ENCODE data around the gene MLF1. TPM values are rescaled to one million over a fixed set of nuclear protein-coding genes. Genes with fewer than 3 reads are reported as not detected.
"Not testable (repeated sequence)": the region's sequence is repeated elsewhere in the genome, so short reads cannot be mapped to it uniquely, and the experiment has no call there.

Gene MLF1
- total and polyA plus RNA-seq, 11 donors: 64.9 to 258 (median 114) TPM

DNA sequence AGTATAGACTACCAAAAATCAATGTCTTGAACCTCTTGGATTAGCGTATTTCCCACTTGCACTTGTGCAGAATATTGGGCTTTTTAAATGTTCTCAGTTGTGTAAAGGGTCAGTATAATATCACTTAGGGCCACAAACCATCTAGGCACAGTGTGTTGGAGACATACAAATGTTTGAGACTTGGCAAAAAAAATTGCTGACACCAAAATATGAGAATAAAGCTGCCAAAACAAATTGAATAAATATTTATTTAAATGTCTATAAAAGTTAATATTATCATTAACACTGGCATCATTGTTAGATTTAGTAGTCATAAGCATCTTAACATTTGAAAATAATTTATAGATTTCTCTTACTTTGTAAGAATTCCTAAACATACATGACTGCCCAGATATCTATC lies 30.9 kb upstream of the MLF1 start:
- TF ChIP-seq POLR2A (IDR thresholded peaks at IDR 0.05): no peak
- TF ChIP-seq, protein P1, sequence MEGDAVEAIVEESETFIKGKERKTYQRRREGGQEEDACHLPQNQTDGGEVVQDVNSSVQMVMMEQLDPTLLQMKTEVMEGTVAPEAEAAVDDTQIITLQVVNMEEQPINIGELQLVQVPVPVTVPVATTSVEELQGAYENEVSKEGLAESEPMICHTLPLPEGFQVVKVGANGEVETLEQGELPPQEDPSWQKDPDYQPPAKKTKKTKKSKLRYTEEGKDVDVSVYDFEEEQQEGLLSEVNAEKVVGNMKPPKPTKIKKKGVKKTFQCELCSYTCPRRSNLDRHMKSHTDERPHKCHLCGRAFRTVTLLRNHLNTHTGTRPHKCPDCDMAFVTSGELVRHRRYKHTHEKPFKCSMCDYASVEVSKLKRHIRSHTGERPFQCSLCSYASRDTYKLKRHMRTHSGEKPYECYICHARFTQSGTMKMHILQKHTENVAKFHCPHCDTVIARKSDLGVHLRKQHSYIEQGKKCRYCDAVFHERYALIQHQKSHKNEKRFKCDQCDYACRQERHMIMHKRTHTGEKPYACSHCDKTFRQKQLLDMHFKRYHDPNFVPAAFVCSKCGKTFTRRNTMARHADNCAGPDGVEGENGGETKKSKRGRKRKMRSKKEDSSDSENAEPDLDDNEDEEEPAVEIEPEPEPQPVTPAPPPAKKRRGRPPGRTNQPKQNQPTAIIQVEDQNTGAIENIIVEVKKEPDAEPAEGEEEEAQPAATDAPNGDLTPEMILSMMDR (IDR thresholded peaks at IDR 0.05): no peak
- no peaks in the 10 kb centered on the region for H3K4me1 ChIP-seq
- peaks cover 0 to 18% (median 0%) of the 10 kb centered on the region in 9 donors for H3K36me3 ChIP-seq
- no peak for DNase-seq
- H3K27me3 ChIP-seq: no peaks in the 10 kb centered on the region
- no peaks in the 10 kb centered on the region for H3K9me3 ChIP-seq
- no peak overlapping the region for H3K4me3 ChIP-seq
- no peak overlapping the region for H3K27ac ChIP-seq
- no peak for ATAC-seq
- intact Hi-C loops (cut with DNase I): loop anchor here in 4 of 10 donors (5.0 to 10.0 kb wide), 4 partner anchors 102 to 255 kb away; partner anchors contain the start of gene GFM1 (in 3 of the 4)
- 83 to 94% (median 89%) methylated on average over 1 of the region's 1 CpG for WGBS, 4 donors

DNA sequence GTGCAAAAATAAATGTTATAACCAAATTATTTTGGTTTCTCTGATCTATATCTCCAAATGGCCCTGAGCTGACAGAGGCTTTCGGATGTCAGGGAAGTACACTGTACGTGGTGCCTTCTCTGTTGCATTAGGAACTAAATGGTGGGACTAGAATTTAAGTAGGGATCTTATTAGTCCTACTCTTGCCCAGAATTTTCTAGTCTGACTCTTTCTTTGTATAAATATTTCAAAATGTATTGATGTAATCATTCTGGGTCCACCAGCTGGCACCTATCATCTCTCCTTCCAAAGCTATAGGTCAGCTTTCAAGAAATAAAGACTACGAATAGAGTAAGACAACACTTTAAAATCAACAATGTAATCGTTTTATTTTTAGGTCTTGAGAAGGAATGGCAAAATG lies 22.3 kb upstream of the MLF1 start:
- Histone ChIP-seq H3K36me3 (peaks cover 0 to 16% (median 0%) of the 10 kb centered on the region in 9 donors), H3K9me3 (no peaks in the 10 kb centered on the region), H3K27ac (no peak overlapping the region), H3K4me1 (no peaks in the 10 kb centered on the region), H3K27me3 (no peaks in the 10 kb centered on the region), H3K4me3 (no peak overlapping the region)
- DNase-seq: no peak
- TF ChIP-seq POLR2A (IDR thresholded peaks at IDR 0.05): no peak
- TF ChIP-seq, protein P1 (IDR thresholded peaks at IDR 0.05): no peak
- 57 to 64% (median 64%) methylated on average over 4 of the region's 4 CpGs for WGBS, 4 donors
- ATAC-seq: no peak
- intact Hi-C loops (cut with DNase I): loop anchor here in 4 of 10 donors (10.0 kb wide), 3 partner anchors 96 to 246 kb away; partner anchors contain the start of gene GFM1 (in 2 of the 4)

DNA sequence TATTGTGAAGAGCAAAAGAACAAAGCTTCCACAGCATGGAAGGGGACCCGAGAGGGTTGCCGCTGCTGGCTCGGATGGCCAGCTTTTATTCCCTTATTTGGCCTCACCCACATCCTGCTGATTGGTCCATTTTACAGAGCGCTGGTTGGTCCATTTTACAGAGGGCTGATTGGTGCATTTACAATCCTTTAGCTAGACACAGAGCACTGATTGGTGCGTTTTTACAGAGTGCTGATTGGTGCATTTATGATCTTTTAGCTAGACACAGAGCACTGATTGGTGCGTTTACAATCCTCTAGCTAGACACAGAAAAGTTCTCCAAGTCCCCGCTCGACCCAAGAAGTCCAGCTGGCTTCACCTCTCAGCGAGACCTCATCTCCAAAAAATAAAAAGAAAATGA lies 21.1 kb upstream of the MLF1 start:
- H3K27me3 ChIP-seq, DNase-seq, H3K9me3 ChIP-seq, ATAC-seq, H3K27ac ChIP-seq, H3K36me3 ChIP-seq, H3K4me3 ChIP-seq, H3K4me1 ChIP-seq: not testable (repeated sequence)
- intact Hi-C loops (cut with DNase I): loop anchor here in 4 of 10 donors (10.0 kb wide), 3 partner anchors 95 to 245 kb away; partner anchors contain the start of gene GFM1 (in 2 of the 4)
- 96 to 98% (median 98%) methylated on average over 9 of the region's 9 CpGs for WGBS, 4 donors

DNA sequence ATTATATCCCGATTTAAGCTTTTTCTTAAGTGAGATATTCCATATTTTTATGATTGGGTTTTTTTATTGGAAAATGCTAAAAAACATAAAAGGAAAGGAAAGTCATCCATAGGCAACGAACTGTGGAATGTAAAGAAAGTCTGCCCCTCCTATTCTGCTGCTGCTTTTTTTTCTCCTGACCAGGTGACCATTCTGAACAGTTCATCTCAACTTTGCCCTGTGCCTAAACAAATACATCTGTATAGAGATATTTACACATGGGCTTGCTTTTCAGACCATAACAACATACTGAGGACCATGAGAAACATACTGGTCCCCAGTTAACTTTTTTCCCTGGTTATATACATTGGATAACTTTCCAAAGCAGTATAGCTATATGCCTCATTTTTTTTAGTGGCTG lies 18.9 kb upstream of the MLF1 start:
- Histone ChIP-seq H3K9me3 (no peaks in the 10 kb centered on the region), H3K27ac (no peak overlapping the region), H3K27me3 (no peaks in the 10 kb centered on the region), H3K4me3 (no peak overlapping the region), H3K4me1 (no peaks in the 10 kb centered on the region), H3K36me3 (peaks cover 0 to 4% (median 0%) of the 10 kb centered on the region in 9 donors)
- 83 to 93% (median 90%) methylated on average over 2 of the region's 2 CpGs for WGBS, 4 donors
- DNase-seq (no peak), ATAC-seq (no peak)
- intact Hi-C loops (cut with DNase I): no loop called here
- TF ChIP-seq, protein P1 (IDR thresholded peaks at IDR 0.05): no peak
- TF ChIP-seq POLR2A (IDR thresholded peaks at IDR 0.05): no peak

DNA sequence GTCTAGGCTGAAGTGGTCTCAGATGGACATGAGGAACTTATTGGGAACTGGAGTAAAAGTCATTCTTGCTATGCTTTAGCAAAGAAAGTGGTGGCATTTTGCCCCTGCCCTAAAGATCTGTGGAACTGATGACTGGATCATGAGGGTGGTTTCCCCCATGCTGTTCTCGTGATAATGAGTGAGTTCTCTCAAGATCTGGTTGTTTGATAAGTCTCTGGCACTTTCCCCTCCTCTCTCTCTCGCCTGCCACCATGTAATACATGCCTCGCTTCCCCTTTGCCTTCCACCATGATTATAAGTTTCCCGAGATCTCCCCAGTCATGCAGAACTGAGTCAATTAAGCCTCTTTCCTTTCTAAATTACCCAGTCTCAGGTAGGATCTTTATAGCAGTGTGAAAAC lies 11.5 kb upstream of the MLF1 start:
- no peak for ATAC-seq
- 78 to 88% (median 85%) methylated on average over 4 of the region's 4 CpGs for WGBS, 4 donors
- no peak for DNase-seq
- H3K27ac ChIP-seq: no peak overlapping the region
- H3K4me3 ChIP-seq: no peak overlapping the region
- H3K4me1 ChIP-seq: peaks cover 0 to 16% (median 0%) of the 10 kb centered on the region in 12 donors
- no peaks in the 10 kb centered on the region for H3K36me3 ChIP-seq
- H3K27me3 ChIP-seq: no peaks in the 10 kb centered on the region
- intact Hi-C loops (cut with DNase I): no loop called here
- no peaks in the 10 kb centered on the region for H3K9me3 ChIP-seq
- TF ChIP-seq POLR2A (IDR thresholded peaks at IDR 0.05): no peak
- TF ChIP-seq, protein P1 (IDR thresholded peaks at IDR 0.05): no peak
